ENCODE data around the gene KLHL40.

GRCh38 chr3:42653303-42653559 is 32.1 kb upstream of the KLHL40 start:
- TF ChIP-seq CTCF (conservative IDR thresholded peaks at IDR 0.05 in 1 of 2, IDR thresholded peaks at IDR 0.05 in 1 of 2; ENCODE audit: low read depth in 1 of 2, low read length in 2 of 2) (no peak), EZH2 (IDR thresholded peaks at IDR 0.05; ENCODE audit: low read length, missing control alignments) (no peak)

Data from fibroblast of lung (primary cell).